PC-3 (cell line): Measurements from ENCODE around the gene BID. TPM values are rescaled to one million over a fixed set of nuclear protein-coding genes. Genes with fewer than 3 reads are reported as not detected.

Experiments
- ATAC-seq: fragments of 200-7000 bp; cut with Tn5 transposase; 2 replicates; pipeline ENCODE4 v1.9.1; 2020; ENCODE audit warnings: mild to moderate bottlenecking, moderate library complexity
- BruUV-seq: library from RNA; stranded (reverse); fragments of 400-500 nt; replicated peaks from 2 replicates; lab custom pipeline; 2021; lab: Mats Ljungman, UMichigan
- CTCF ChIA-PET: fragments of 300-600 bp; sonication (Branson Sonifier 250); formaldehyde crosslinking; loops from one replicate; lab custom pipeline; 2022; ENCODE audit warnings: antibody characterized with exemption; lab: Charles Lee
- POLR2A ChIA-PET: fragments of 300-600 bp; sonication (Branson Sonifier 250); formaldehyde crosslinking; loops from one replicate; lab custom pipeline; 2022; ENCODE audit warnings: antibody characterized with exemption; ENCODE audit not compliant: unreplicated experiment; lab: Charles Lee
- DNase-seq: peaks from one replicate; pipeline ENCODE4 v3.0.0-alpha.2; 2015
- H2AFZ ChIP-seq: fragments of 300-600 bp; sonication (generic); 2 replicates; pipeline ENCODE4 v1.6.0; 2016; ENCODE audit warnings: antibody characterized with exemption, low read length
- H3F3A ChIP-seq: fragments of 300-600 bp; sonication (generic); one replicate; pipeline ENCODE4 v1.6.0; 2017; ENCODE audit warnings: antibody characterized with exemption, low read length, control low read depth, mild to moderate bottlenecking; ENCODE audit not compliant: unreplicated experiment
- H3K27ac ChIP-seq: fragments of 300-600 bp; sonication (generic); 2 replicates; pipeline ENCODE4 v1.5.1; 2016; ENCODE audit warnings: mild to moderate bottlenecking, low read length
- H3K27me3 ChIP-seq: fragments of 300-600 bp; sonication (generic); 2 replicates; pipeline ENCODE4 v1.6.1; 2016; ENCODE audit warnings: low read length, mixed read lengths
- H3K36me3 ChIP-seq: fragments of 300-600 bp; sonication (generic); 2 replicates; pipeline ENCODE4 v1.6.1; 2016; ENCODE audit warnings: low read depth, mixed run types, low read length, mixed read lengths
- H3K4me1 ChIP-seq: fragments of 300-600 bp; sonication (generic); 2 replicates; pipeline ENCODE4 v1.5.1; 2016; ENCODE audit warnings: low read length; ENCODE audit not compliant: insufficient read depth
- H3K4me2 ChIP-seq: fragments of 300-600 bp; sonication (generic); 2 replicates; pipeline ENCODE4 v1.6.0; 2016; ENCODE audit warnings: low read length
- H3K4me3 ChIP-seq: fragments of 300-600 bp; sonication (generic); 2 replicates; pipeline ENCODE4 v1.5.1; 2016; ENCODE audit warnings: mild to moderate bottlenecking, low read length, mixed read lengths
- H3K79me2 ChIP-seq: fragments of 300-600 bp; sonication (generic); 2 replicates; pipeline ENCODE4 v1.6.1; 2017; ENCODE audit warnings: low read length, mixed read lengths
- H3K9ac ChIP-seq: fragments of 300-600 bp; sonication (generic); 2 replicates; pipeline ENCODE4 v1.6.0; 2016; ENCODE audit warnings: mild to moderate bottlenecking, low read length
- H3K9me2 ChIP-seq: fragments of 300-600 bp; sonication (generic); replicated peaks from 2 replicates; pipeline ENCODE4 v1.6.1; 2016; ENCODE audit warnings: mixed run types, low read length, mixed read lengths
- H3K9me3 ChIP-seq: fragments of 300-600 bp; sonication (generic); 2 replicates; pipeline ENCODE4 v1.6.1; 2016; ENCODE audit warnings: low read length, mixed read lengths
- H4K20me1 ChIP-seq: fragments of 300-600 bp; sonication (generic); 2 replicates; pipeline ENCODE4 v1.6.1; 2016; ENCODE audit warnings: low read length, mixed read lengths
- CTCF ChIP-seq: fragments of 300-600 bp; sonication (generic); conservative IDR thresholded peaks from 2 replicates; pipeline ENCODE4 v1.5.1; 2017; ENCODE audit warnings: antibody characterized with exemption, low read depth, mild to moderate bottlenecking, low read length
- EZH2 ChIP-seq: fragments of 300-600 bp; sonication (generic); IDR thresholded peaks from one replicate; pipeline ENCODE4 v1.6.1; 2017; ENCODE audit warnings: antibody characterized with exemption, mild to moderate bottlenecking, low read length; ENCODE audit not compliant: unreplicated experiment
- EZH2phosphoT487 ChIP-seq: fragments of 300-600 bp; sonication (generic); IDR thresholded peaks from 2 replicates; pipeline ENCODE4 v1.6.1; 2018; ENCODE audit warnings: mild to moderate bottlenecking, antibody characterized with exemption, low read length, borderline replicate concordance
- intact Hi-C: fragments of 100-400 bp; cut with micrococcal nuclease; formaldehyde crosslinking; loops from 2 replicates; pipeline ENCODE4 v1.9.0; 2023
- total RNA-seq: library from RNA; depleted of rRNA; stranded (reverse); fragments of >200 nt; gene quantifications from 2 replicates; pipeline ENCODE4 v1.2.3, GENCODE V29; 2014

BID gene
- total RNA-seq, 1 experiment from 2014 or later = 123 TPM

- no peaks in the 10 kb centered on the region; the same call in 1 of the 2 replicates for H3K36me3 ChIP-seq
- H4K20me1 ChIP-seq = no peaks in the 10 kb centered on the region
- no peak overlapping the region for H2AFZ ChIP-seq
- no peaks in the 10 kb centered on the region for H3K4me1 ChIP-seq
- no peaks in the 10 kb centered on the region for H3K9me3 ChIP-seq
- H3K79me2 ChIP-seq = no peaks in the 10 kb centered on the region
- ATAC-seq (no peak), DNase-seq (no peak)
- H3K27ac ChIP-seq = no peak overlapping the region
- no peaks in the 10 kb centered on the region for H3F3A ChIP-seq
- no peak overlapping the region for H3K4me3 ChIP-seq
- no peak overlapping the region for H3K4me2 ChIP-seq
- no peak for TF ChIP-seq EZH2
- no peak for TF ChIP-seq CTCF
- TF ChIP-seq EZH2phosphoT487 = no peak
- no TSS peak for BruUV-seq
- CTCF ChIA-PET = no interaction called here
- no peak overlapping the region for H3K9ac ChIP-seq
- no peaks in the 10 kb centered on the region for H3K27me3 ChIP-seq
- no peaks in the 10 kb centered on the region for H3K9me2 ChIP-seq
- POLR2A ChIA-PET = no interaction called here
- intact Hi-C loops = no loop called here
Measured at GRCh38 chr22:17803609-17804270, 29.5 kb upstream of the BID start.

GRCh38 chr22:17802822-17803221 is 28.6 kb upstream of the BID start:
- H3K9me3 ChIP-seq = no peaks in the 10 kb centered on the region
- H3K9me2 ChIP-seq = no peaks in the 10 kb centered on the region
- no peaks in the 10 kb centered on the region; the same call in 1 of the 2 replicates for H3K36me3 ChIP-seq
- ChIA-PET POLR2A (no interaction called here), CTCF (no interaction called here)
- no peak for DNase-seq
- no peaks in the 10 kb centered on the region for H3K27me3 ChIP-seq
- no peak overlapping the region for H3K4me3 ChIP-seq
- H2AFZ ChIP-seq = no peak overlapping the region
- no peaks in the 10 kb centered on the region for H3K79me2 ChIP-seq
- H3K27ac ChIP-seq = no peak overlapping the region
- no peak overlapping the region for H3K9ac ChIP-seq
- no peak for ATAC-seq
- H3K4me1 ChIP-seq = no peaks in the 10 kb centered on the region
- H3K4me2 ChIP-seq = no peak overlapping the region
- TF ChIP-seq EZH2 (no peak), CTCF (no peak), EZH2phosphoT487 (no peak)
- intact Hi-C loops = no loop called here
- no peaks in the 10 kb centered on the region for H3F3A ChIP-seq
- no TSS peak for BruUV-seq
- H4K20me1 ChIP-seq = no peaks in the 10 kb centered on the region

GRCh38 chr22:17802411-17802810 is 28.1 kb upstream of the BID start:
- Histone ChIP-seq H3K36me3 (no peaks in the 10 kb centered on the region; the same call in 1 of the 2 replicates), H3K79me2 (no peaks in the 10 kb centered on the region), H3K4me3 (no peak overlapping the region), H2AFZ (no peak overlapping the region), H3K9me3 (no peaks in the 10 kb centered on the region), H4K20me1 (no peaks in the 10 kb centered on the region), H3K9me2 (no peaks in the 10 kb centered on the region), H3K4me1 (no peaks in the 10 kb centered on the region), H3K4me2 (no peak overlapping the region), H3K27ac (no peak overlapping the region), H3K27me3 (no peaks in the 10 kb centered on the region), H3F3A (no peaks in the 10 kb centered on the region), H3K9ac (no peak overlapping the region)
- POLR2A ChIA-PET = no interaction called here
- TF ChIP-seq CTCF (no peak), EZH2phosphoT487 (no peak), EZH2 (no peak)
- intact Hi-C loops = no loop called here
- ATAC-seq (no peak), DNase-seq (no peak)
- CTCF ChIA-PET = no interaction called here
- no TSS peak for BruUV-seq
